ENCODE data around the gene RDH13.

Gene RDH13

GRCh38 chr19:55053735-55054134 lies 9.2 kb downstream of the RDH13 start:
- TF ChIP-seq CTCF (IDR thresholded peaks at IDR 0.05; ENCODE audit: control insufficient read depth, insufficient read depth, low read depth, low read length, missing control alignments): no peak
- no peak overlapping the region for H3K4me3 ChIP-seq (ENCODE audit: control insufficient read depth, low read depth, low read length)
- no peak for DNase-seq (ENCODE audit: low read depth)

GRCh38 chr19:55050749-55051532 lies 12.0 kb downstream of the RDH13 start:
- no peak for TF ChIP-seq CTCF (IDR thresholded peaks at IDR 0.05; ENCODE audit: control insufficient read depth, insufficient read depth, low read depth, low read length, missing control alignments)
- no peak for DNase-seq (ENCODE audit: low read depth)
- no peak overlapping the region for H3K4me3 ChIP-seq (ENCODE audit: control insufficient read depth, low read depth, low read length)

GRCh38 chr19:55048446-55048845 lies 14.5 kb downstream of the RDH13 start:
- DNase-seq (ENCODE audit: low read depth): no peak
- TF ChIP-seq CTCF (IDR thresholded peaks at IDR 0.05; ENCODE audit: control insufficient read depth, insufficient read depth, low read depth, low read length, missing control alignments): no peak
- no peak overlapping the region for H3K4me3 ChIP-seq (ENCODE audit: control insufficient read depth, low read depth, low read length)

- H3K4me3 ChIP-seq (ENCODE audit: control insufficient read depth, low read depth, low read length): no peak overlapping the region
- no peak for DNase-seq (ENCODE audit: low read depth)
- TF ChIP-seq CTCF (IDR thresholded peaks at IDR 0.05; ENCODE audit: control insufficient read depth, insufficient read depth, low read depth, low read length, missing control alignments): no peak
Observed at GRCh38 chr19:55047951-55048350, 15.0 kb downstream of the RDH13 start.

- no peak for DNase-seq (ENCODE audit: low read depth)
- TF ChIP-seq CTCF (IDR thresholded peaks at IDR 0.05; ENCODE audit: control insufficient read depth, insufficient read depth, low read depth, low read length, missing control alignments): no peak
- no peak overlapping the region for H3K4me3 ChIP-seq (ENCODE audit: control insufficient read depth, low read depth, low read length)
Observed at GRCh38 chr19:55046975-55047622, 15.8 kb downstream of the RDH13 start.

- no peak for DNase-seq (ENCODE audit: low read depth)
- no peak for TF ChIP-seq CTCF (IDR thresholded peaks at IDR 0.05; ENCODE audit: control insufficient read depth, insufficient read depth, low read depth, low read length, missing control alignments)
- no peak overlapping the region for H3K4me3 ChIP-seq (ENCODE audit: control insufficient read depth, low read depth, low read length)
Observed at GRCh38 chr19:55044771-55045716, 17.9 kb downstream of the RDH13 start.

Data from AG09309 (cell line).